HG02610 (cell line): ENCODE data around the gene TSPAN17.

Experiments
- ATAC-seq: cut with Tn5 transposase; IDR thresholded peaks from one replicate; pipeline ENCODE4 v1.9.1; 2021; ENCODE audit warnings: mild to moderate bottlenecking, moderate library complexity; ENCODE audit not compliant: unreplicated experiment

TSPAN17 gene

DNA sequence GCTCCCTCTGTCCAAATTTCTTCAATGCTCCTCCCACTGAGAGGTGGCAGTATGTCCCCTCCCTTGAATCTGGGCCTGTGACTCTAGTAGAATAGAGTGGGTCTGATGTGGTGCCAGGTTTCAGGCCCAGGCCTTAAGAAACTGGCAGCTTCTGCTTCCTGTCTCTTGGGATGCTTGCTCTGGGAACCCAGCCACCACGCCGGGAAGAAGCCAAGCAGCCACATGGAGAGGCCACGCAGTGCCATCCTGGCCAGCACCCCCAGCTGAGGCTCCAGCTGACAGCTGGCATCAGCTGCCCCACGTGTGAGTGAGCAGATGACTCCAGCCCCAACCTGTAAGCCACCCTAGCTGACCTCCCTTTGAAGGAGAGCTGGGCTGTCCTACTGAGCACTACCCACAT, 7.3 kb upstream of the TSPAN17 start:
- ATAC-seq, result no peak

DNA sequence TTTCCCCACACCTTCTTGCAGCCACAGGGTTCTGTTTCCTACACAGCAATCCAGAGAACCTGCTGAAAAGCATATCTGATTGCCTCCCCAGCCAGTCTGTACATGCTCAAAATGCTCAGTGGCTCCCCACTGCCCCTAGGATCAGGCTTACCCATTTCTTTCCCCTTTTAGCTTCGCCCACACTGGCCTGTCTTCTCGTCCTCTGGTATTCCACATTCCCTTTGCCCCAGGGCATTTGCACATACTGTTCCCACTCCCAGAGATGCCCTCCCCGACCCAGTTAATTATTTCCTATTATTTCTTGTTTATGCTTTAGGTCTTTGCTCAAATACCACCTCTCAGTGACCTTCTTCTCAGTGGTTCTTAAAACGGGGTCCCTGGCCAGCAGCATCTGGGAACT, 6.7 kb upstream of the TSPAN17 start:
- ATAC-seq, result no peak

DNA sequence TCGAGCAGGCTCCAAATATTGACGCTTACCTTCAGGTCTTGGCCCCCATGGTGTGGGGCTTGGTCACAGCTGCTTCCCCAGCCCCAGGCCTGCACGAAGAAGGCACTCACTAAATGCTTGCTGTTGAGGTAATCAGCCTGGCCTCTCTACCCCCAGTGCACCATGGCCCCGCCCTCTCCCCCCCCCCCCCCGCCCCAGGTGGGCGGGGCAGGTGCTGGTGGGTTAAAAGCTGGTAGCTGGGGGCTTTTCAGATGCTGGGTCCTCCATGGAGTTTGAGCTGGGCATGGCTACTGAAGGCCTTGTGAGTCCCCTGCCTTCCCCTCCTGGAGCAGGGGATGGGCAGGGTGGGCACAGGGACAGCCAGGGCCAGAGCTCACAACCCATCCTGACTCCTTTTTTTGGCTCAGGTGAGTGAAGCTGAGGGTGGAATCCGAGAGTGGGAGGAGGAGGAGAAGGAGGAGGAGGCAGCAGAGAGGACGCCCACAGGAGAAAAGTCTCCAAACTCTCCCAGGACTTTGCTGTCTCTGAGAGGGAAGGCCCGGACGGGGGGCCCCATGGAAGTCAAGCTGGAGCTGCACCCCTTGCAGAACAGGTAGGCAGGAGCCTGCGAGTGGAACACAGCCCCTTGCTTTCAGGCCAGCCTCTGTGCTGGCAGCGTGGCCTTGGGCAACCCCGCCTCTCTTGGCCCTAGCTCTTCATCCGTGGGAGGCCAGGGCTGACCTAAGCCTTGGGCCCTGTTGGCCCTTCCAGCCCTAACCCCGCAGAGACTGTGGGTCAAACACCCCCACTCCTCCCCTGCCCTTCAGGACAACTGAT, 4.4 kb upstream of the TSPAN17 start:
- ATAC-seq, result no peak

DNA sequence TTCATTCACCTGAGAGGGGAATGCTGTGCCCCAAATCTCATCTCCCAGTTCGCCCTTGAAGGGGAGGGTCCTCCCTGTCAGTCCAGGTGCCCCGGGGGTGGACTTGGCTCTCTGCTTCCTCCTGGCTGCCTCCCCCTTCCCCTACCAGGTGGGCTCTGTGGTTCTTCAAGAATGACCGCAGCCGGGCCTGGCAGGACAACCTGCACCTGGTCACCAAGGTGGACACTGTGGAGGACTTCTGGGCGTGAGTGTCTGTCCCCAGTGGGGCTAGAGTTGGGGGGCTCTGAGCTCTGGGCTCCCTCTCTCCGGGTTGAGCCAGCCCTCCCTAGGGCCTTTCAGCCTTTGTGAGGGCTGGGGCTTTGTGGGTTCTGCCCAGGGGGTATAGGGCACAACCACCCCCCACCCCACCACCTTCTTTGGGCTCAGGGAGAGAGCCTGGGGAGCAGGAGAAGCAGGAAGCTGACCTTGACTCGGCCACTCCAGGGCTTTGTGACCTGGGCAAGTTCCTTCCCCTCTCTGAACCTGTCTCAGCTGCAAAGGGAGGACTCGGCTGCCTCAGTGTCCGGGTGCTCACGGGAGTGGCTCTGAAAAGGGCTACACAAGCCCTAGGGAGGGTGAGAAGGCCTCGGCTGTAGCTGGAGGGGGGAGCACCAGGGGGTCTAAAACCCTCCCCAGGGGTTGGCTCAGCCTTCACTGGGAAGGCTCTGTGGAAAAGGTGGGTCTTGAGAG, 3.6 kb upstream of the TSPAN17 start:
- ATAC-seq, result no peak

DNA sequence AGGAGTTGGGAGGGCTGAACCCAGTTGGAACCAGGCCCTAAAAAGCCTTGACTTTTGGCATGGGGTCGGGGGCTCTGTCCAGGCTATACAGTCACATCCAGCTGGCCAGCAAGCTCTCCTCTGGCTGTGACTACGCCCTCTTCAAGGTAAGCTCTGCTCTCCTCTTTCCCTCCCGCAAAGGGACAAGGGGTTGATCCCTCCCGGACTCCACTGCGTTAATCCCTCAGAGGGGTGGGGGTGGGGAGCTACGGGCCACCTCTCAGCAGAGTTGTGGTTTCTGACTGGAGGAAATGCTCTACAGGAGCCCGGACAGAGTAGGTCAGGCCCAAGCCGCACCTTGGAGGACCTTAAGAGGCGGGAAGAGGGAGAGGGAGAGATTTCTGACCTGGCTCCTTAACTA, 3.0 kb upstream of the TSPAN17 start:
- ATAC-seq, result no peak

DNA sequence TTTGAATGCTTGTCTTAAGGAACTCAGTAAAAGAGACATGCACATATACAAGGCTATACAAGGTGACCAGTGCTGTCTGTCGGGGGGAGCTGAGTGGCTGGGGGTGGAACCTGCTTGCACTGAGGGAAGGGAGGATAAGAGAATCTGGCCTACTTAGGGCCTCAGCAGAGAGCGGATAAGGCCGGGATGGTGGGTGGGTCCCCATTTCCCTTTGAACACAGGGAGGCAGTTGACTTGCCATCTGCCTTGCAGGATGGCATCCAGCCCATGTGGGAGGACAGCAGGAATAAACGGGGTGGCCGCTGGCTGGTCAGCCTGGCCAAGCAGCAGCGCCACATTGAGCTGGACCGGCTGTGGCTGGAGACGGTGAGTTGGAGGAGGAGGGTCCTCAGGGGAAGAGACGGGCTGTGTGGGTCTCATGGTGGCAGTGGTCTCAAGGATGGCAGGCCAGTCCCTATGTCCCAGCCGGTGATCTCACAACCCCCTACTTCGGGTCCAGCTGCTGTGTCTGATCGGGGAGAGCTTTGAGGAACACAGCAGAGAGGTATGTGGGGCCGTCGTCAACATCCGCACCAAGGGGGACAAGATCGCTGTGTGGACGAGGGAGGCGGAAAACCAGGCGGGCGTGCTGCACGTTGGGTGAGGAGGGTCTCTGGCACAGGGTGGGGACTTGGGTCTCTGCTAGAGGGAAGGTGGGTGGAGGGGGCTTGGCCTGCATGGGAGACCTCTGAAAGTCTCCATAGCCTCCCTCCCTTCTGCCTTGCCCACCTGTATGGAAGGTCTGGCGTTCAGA, 2.2 kb upstream of the TSPAN17 start:
- no peak for ATAC-seq

DNA sequence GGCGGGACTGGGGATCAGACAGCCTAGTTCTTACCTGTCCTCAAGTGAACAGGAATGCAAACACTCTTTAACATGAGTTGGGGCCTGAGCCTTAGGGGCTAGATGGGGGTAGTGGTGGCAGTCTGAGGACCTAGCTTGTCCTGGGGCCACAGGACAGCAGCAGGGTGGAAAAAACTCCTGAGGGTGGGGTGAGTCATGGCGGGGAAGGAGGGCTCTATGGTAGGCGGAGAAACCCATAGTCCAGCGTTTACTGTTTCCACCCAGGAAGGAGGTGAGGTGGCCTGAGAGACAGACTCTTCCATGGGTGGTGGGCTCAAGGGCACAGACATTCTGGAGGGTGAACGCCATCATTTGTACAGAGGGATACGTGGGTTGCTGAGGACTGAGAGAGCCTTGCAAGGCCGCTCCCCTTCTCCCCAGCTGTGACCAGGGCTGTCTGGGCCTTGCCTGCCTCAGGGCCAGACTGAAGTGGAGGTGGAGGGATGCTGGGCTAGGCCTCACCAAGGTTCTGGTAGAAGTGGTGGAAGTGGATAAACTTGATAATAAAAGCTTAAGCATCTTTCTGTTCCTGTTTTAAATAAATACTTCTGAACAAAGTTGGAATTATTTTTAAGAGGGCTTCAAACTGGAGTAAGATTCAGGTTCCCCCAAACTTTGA, 1.1 kb upstream of the TSPAN17 start:
- no peak for ATAC-seq

DNA sequence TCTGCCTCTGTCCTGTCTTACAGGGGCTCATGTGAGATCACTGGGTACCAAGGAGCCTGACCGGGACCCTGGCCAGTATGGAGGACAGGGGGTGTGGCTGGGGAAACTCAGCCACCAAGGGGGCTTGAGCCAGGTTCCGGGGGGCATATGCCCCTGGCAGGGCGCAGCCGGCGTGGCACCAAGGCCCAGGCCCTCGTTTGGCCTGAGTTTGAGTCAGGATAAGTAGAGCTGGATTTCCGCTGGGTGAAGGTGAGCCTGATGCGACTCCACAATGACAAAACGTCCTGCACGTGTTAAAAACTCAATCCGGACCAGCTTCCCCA, 616 bp upstream of the TSPAN17 start:
- ATAC-seq, result no peak

DNA sequence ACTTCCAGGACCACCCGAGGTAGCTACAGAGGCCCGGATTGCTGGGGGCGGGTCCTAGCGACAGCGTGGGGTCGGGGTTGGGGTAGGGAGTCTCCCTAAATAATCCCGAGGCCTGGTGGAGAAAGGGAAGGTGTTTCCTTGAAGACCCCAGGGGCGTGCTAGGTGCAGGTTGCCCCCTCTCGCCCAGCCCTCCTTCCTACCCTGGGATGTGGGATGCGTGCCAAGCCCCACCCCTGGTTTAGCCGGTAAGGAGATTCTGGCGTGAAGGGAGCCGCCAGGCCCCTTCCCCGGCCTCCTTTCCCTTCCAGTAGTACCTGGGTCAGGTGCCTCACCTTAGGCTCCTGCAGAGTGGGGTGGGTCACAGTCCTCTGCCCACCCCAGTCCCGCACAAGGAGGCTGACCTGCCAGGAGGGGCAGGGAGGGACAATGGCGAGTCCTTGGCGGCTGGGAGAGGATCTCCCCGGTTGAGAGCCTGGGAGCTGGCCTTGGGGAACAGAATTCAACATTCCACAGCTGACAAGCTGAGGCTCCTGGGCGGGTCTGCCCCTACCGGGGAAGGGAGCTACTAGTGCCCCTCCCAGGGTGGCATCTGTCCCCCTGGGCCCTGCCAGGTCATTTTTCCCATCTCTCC, 674 bp downstream of the TSPAN17 start:
- no peak for ATAC-seq

DNA sequence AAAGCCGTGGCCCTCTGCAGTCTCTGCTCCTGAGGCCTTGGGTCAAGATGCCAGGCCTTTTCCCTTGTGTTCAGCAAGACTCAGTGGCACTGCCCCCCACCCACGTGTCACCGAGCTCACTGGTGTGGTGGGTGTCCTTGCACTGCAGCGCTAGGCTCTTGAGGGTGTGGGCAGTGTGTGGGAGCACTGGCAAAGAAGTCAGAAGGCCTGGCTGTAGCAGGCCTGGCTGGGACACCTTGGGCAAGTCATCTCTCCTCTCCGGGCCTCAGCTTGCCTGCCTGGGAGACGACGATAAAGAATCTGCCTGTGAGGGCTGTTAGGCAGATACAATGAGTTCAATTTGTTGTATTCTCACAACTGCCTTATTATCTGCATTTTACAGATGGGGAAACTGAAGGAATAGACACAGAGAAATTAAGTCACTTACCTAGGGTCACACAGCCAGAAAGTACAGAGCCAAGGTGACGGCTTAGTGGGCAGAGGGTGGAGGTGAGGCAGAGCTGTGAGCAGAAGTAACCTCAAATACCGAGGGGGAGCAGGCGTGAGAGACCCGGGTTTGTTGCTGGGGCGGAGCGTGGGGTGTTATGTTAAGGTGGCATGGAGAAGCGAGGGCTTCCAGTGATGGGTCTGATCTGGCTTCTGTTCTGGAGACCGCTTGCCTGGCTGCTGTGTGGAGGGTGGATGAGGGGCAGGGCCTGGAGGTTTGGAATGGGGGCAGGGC, 1.4 kb downstream of the TSPAN17 start:
- ATAC-seq, result no peak

DNA sequence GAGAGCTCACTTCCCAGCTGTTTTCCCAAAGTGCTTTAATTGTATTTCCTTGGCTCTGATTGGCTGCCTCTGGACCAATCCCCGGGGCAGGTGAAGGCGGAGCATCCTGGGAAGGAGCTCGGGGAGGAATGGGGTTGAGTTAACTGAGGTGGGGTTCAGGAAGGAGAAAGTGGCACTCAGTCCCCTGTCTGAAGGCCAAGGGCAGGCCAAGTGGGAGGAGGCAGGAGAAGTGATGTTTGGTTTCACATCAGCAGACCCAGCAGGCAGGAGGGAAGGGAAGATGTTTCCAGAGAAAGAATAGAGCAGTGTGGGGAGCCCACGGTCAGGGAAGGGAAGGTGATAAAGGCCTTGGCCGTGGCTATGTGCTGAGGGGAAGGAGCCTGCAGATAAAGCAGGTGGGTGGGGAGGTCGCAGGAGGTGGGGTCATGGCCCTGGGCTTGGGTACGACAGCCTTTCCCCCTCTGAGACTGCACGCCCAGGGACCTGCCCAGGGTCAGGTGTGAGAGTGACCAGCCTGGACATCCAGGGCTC, 3.1 kb downstream of the TSPAN17 start:
- no peak for ATAC-seq

DNA sequence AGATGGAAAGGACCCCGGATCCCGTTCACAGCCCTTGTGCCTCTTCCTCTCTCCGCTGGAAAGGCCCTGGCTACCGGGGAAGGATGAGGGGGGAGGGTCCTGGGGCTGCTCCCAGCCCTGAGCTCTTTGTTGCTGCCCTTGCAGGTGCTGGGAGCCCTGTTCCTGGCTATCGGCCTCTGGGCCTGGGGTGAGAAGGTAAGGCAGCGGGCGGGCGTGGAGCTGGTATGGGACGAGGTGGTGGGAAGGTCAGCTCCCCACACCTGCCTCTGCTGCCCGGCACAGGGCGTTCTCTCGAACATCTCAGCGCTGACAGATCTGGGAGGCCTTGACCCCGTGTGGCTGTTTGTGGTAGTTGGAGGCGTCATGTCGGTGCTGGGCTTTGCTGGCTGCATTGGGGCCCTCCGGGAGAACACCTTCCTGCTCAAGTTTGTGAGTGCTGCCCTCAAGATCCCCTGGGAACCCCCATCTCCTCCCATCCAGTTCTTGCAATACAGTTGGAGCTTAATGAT, 4.2 kb downstream of the TSPAN17 start:
- no peak for ATAC-seq

DNA sequence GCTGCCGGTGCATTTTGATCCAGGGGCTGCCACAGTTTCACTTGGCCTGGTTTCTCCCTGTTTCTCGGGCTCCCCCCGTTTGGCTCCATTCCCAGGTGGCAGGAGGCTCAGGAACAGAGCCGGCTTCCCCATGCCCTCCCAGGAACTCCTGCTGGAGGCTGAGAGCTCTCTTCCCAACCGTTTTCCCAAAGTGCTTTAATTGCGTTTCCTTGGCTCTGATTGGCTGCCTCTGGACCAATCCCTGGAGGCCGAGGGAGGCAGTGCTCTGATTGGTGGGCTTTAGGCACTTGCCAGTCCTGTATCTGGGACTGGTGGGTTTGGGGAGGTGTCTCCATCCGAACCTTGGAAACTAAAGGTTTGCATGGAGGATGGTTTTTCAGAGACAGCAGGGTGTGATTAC, 4.9 kb downstream of the TSPAN17 start:
- ATAC-seq, result no peak

DNA sequence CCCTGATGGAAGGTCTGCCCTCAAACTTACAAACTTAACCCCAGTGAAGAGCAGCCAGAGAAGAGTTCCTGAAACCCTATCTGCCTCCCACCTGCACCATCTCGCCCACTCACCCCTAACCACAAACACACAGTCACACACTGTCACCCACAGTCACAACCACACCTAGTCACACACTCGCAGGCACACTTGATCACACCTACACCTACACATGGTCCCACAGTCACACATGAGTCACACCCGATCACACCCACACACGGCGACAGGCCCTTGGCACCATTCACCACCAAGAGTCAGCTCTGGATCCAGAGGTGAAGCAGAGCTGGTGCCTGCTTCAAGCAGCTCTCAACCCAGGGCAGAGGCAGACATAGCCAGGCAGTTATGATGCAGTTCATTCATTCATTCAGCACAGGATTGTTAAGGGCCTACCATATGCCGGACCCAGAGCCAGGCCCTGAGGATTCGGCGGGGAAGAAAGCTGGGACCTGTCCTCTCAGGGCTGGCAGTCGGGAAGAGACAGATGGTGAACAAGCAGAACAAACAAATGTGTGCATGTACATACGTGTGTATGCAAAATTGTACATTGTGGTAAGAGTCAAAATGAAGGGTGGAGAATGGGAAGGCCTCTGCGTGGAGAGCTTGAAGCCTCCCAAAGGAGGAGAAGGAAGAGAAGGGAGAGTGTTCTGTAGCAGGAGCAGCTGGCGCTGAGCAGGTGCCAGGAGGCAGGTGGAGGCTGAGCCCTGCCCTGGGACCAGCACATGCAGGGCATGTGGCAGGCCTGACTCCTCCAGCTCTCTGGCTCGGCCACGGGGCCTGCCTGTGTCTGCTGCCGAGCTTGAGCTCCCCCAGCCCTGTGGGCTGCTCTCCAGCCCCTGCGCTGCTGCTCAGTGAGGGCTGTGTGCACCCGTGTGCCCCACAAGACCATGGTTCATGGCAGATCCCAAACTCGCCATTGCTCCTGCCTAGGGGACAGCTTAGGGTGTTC, 6.4 kb downstream of the TSPAN17 start:
- ATAC-seq, result no peak

DNA sequence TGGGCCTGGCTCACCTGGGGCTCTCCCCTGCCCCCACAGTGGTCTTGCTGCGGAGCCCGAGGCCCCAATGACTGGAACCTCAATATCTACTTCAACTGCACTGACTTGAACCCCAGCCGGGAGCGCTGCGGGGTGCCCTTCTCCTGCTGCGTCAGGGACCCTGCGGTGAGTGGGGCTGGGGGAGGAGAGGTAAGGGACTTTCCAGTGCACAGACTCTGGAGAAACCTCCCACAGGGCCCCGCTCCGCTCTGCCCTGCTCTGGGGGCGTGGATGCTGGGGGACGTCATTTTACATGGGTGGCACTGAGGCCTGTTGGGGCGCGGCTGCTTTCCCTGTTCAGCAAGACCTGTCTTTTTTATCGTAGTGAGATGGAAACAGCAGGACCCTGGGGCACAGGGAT, 7.6 kb downstream of the TSPAN17 start:
- ATAC-seq, result no peak

DNA sequence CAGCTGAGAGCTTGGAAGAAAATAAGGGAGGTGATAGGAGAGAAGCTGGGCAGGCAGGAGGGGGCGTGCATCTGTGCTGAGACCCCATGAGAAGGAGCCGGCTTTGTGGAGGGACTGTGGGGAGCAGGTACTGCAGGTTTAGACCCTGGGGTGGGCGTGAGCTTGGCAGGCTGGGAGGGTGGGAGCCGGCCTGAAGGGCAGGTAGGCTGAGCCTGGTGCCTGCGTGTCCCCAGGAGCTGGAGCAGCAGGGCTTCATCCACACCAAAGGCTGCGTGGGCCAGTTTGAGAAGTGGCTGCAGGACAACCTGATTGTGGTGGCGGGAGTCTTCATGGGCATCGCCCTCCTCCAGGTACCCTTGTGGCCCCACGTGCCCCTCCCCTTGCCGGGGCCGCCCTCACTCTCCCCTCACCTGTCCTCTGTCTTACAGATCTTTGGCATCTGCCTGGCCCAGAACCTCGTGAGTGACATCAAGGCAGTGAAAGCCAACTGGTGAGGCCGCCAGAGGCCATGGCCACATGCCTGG, 9.2 kb downstream of the TSPAN17 start:
- no peak for ATAC-seq

DNA sequence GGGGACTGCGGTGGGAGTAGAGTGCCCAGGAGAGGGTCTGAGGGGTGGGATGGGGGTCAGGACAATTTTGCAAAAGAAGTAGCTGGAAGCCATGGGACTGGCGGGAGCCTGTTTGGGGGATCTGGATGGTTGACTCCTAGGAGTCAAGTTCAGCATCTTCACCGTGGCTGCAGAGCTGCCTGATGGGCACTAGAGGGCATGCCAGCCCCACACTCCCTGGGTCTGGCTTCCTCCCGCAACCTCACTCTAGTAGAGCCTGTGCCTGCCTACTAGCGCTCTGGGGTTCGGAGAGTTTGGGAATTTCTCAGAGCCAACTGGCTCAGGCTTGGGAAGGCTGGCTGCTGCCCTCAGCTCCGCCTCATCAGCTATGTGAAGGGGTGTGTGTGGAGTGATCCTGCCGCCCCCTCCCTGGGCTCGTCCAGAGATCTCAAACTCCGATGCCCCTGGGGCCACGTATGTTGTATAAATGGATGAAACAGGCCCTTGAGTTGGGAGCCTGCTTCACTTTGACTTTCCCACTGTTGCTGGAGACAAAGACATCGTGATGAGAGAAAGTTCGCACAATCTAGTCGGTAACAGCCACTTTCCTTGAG, 10.8 kb downstream of the TSPAN17 start:
- ATAC-seq, result peak; percentile 54
